ENCODE results near the gene USP54. TPM values are rescaled to one million over a fixed set of nuclear protein-coding genes. Genes with fewer than 3 reads are reported as not detected.

Gene USP54
- polyA plus RNA-seq, 4 donors: 28.3 to 39.4 (median 37.6) TPM

DNA sequence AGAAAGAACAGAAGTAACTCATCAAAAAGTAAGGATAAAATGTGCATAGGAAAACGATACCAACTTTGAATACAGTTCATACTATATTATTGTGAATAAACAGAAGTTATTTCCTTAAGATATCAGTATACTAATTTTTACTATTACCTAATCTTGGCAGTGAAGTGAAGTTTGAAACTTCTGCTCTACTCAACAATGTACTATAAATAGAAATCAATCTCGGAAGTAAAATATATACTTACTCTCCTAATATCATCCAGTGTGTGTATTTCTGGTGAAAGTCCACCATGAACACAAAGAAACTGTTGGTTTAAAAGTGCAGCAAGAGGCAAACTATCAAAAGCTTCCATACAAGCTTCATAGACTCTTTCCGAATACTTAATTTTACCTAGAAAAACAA lies 119.9 kb downstream of the USP54 start:
- no peak for DNase-seq (ENCODE audit: low read depth in 4 of 4, low spot score in 3 of 4)

DNA sequence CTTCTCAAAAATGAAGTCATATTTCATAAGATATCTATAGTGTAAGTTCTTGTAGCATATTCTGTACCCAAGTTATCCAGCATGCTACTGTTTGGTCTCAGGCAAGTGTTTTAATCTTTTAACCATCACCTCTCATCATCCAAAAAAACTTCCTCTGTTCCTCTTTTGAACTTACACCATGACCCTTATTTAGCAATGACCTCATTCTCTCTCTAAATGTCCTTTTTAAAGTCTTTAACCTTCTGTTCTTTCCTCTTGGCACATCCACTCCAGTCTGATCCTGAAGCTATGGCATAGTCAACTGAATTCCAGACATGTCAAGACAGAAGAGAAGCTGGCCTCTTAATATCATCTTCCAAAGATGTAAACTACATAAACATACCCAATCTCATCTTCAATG lies 121.6 kb downstream of the USP54 start:
- no peak for DNase-seq (ENCODE audit: low read depth in 4 of 4, low spot score in 3 of 4)

- no peak for DNase-seq (ENCODE audit: low read depth in 4 of 4, low spot score in 3 of 4)
These were observed 123.9 kb downstream of the USP54 start for GRCh38 chr10:73467206-73467605.

DNA sequence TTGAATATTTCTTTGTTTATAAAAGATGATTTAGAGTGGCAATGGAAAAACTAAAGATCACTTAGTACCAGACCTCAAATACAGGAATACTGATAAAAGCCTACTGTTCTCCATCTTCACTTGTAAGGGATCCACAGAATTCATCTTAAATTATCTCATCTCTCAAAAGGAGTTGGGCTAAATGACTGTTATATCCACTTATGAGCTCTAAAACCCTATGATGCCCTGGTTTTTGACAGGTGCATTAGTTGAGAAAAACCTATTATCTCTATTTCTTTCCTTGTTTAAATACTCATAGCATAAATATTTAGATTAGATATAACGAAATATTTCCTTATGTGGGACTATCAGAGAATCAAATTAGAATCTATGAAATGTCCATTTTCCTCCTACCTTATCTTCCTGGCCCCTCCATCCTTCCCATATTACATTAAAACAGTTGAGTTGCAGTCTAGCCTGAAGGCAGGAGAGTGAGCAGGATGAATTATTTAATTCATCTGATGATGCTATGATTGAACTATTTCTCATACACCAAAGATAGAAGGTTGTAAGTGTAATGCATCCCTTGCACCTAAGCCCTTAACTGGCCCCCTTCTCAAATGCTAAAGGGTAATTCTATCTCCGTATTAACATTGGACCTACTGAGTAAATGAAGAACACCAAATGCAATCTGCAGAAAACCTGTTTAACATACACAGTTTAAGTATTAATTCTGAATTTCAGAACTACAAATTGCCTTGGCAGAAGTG lies 125.0 kb downstream of the USP54 start:
- DNase-seq (ENCODE audit: low read depth in 4 of 4, low spot score in 3 of 4): no peak

GRCh38 chr10:73460897-73461296 lies 130.2 kb downstream of the USP54 start:
- DNase-seq (ENCODE audit: low read depth in 4 of 4, low spot score in 3 of 4): no peak

DNA sequence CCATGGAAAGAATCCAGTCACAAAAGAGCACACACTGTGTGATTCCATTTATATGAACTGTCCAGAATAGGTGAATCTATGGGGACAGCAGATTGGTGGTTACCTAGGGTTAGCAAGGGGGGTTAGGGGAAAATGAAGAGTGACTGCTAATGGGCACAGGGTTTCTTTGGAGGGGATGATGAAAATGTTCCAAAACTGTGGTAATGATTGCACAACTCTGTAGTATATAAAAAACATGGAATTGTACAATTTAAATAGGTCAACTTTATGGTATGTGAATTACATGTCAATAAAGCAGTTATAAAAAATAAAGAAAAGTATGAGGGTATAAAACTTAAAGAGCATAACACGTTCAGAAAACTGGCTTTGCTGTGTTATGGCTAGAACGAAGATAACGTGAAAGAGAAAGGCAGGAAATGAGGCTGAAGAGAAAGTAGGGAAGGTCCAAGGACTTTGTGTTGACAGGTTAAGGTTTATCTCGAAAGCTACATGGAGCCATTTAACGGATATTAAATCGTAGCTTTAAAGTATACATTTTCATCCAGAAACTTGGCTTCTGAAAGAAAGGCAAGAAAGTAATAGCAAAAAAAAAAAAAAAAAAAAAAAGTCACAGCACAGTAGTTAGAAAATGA lies 131.3 kb downstream of the USP54 start:
- no peak for DNase-seq (ENCODE audit: low read depth in 4 of 4, low spot score in 3 of 4)

DNA sequence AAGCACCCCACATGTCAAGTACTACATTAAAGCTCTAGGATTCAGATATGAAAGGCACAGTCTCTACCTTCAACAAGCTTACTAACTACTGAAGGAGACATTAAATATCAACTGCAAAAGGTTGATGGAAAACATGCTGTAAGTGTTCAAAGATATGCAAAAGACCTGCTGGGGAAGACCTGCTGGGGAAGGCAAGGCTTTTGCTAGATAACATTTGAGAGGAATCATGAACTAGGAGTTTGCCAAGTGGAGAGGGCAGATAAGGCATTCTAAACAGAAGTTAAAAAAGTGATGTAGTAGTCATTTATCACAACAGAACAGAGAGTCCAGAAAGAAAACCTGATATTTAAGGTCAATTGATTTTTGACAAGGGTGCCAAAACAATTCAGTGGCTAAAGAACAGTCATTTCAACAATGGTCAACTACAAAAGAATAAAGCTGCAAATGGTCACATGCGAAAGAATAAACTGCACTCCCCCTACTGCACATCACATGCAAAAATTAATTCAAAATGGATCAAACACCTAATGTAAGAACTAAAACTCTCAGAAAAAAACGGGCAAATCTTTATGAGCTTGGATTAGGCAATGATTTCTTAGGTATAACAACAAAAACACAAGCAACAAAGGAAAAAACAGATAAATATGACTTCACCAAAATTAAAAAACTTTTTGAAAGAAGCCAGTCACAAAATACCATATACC lies 134.8 kb downstream of the USP54 start:
- no peak for DNase-seq (ENCODE audit: low read depth in 4 of 4, low spot score in 3 of 4)

- DNase-seq (ENCODE audit: low read depth in 4 of 4, low spot score in 3 of 4): no peak
These were observed 142.0 kb downstream of the USP54 start for GRCh38 chr10:73449113-73449512.

GRCh38 chr10:73448384-73448783 lies 142.8 kb downstream of the USP54 start:
- no peak for DNase-seq (ENCODE audit: low read depth in 4 of 4, low spot score in 3 of 4)

Other genes with a start within 250 kb of the USP54 start
- 10 to 100 TPM; 11.9 to 18.7 (median 12.1) TPM for gene CFAP70, start 232.5 kb downstream of the USP54 start, polyA plus RNA-seq (ENCODE audit: insufficient read length in 4 of 4)
- 10 to 100 TPM; 88.9 to 98.9 (median 96.3) TPM for gene ANXA7, start 177.3 kb downstream of the USP54 start, polyA plus RNA-seq (ENCODE audit: insufficient read length in 4 of 4)
- gene MSS51, start 157.8 kb downstream of the USP54 start, polyA plus RNA-seq (ENCODE audit: insufficient read length in 4 of 4): 1 to 10 TPM; 1.6 to 3.1 (median 1.7) TPM
- gene PPP3CB, start 95.3 kb downstream of the USP54 start, polyA plus RNA-seq (ENCODE audit: insufficient read length in 4 of 4): 10 to 100 TPM; 59.6 to 76.9 (median 70.7) TPM
- gene MYOZ1, start 50.1 kb upstream of the USP54 start, polyA plus RNA-seq (ENCODE audit: insufficient read length in 4 of 4): 1 to 10 TPM; 4.9 to 7.1 (median 5.9) TPM
- under 1 TPM; 0.21 to 0.28 (median 0.25) TPM for gene SYNPO2L, start 64.7 kb upstream of the USP54 start, polyA plus RNA-seq (ENCODE audit: insufficient read length in 4 of 4)
- 10 to 100 TPM in 1 of 4 donors, 1 to 10 TPM in 3; 8.6 to 14.2 (median 9.2) TPM for gene AGAP5, start 106.8 kb upstream of the USP54 start, polyA plus RNA-seq (ENCODE audit: insufficient read length in 4 of 4)
- 10 to 100 TPM; 68.4 to 73.1 (median 71.1) TPM for gene SEC24C, start 153.0 kb upstream of the USP54 start, polyA plus RNA-seq (ENCODE audit: insufficient read length in 4 of 4)
- gene CHCHD1, start 190.7 kb upstream of the USP54 start, polyA plus RNA-seq (ENCODE audit: insufficient read length in 4 of 4): 10 to 100 TPM; 52.7 to 60.1 (median 55.7) TPM
- gene ZSWIM8, start 194.3 kb upstream of the USP54 start, polyA plus RNA-seq (ENCODE audit: insufficient read length in 4 of 4): 100 to 1,000 TPM in 3 of 4 donors, 10 to 100 TPM in 1; 95.0 to 117 (median 102) TPM
- 10 to 100 TPM; 26.7 to 32.8 (median 29.3) TPM for gene NDST2, start 220.3 kb upstream of the USP54 start, polyA plus RNA-seq (ENCODE audit: insufficient read length in 4 of 4)